ENCODE data around the gene RNF225.

GRCh38 chr19:58417071-58417470 lies 21.6 kb downstream of the RNF225 start:
- TF ChIP-seq CTCF (IDR thresholded peaks at IDR 0.05 in 4 of 5, conservative IDR thresholded peaks at IDR 0.05 in 1 of 5) (no peak), POLR2A (IDR thresholded peaks at IDR 0.05) (no peak)
